Neural cell (in vitro differentiated cells): ENCODE data around the gene TARS2. TPM values are rescaled to one million over a fixed set of nuclear protein-coding genes. Genes with fewer than 3 reads are reported as not detected.

Experiments used
- H2AFZ ChIP-seq: fragments of 200-600, 300-800 bp; sonication (generic), shearing (Covaris generic); 2 replicates; pipeline ENCODE4 v1.6.0; 2014; ENCODE audit warnings: low read depth, mild to moderate bottlenecking, antibody characterized with exemption, low read length, moderate library complexity
- H3F3A ChIP-seq: fragments of 200-600 bp; shearing (Covaris generic); 2 replicates; pipeline ENCODE4 v1.6.1; 2016; ENCODE audit warnings: mild to moderate bottlenecking, moderate library complexity, mixed read lengths, antibody characterized with exemption, low read length; ENCODE audit not compliant: insufficient read depth, poor library complexity, severe bottlenecking
- H3K27ac ChIP-seq: fragments of 200-600, 300-800 bp; sonication (generic), shearing (Covaris generic); 2 replicates; pipeline ENCODE4 v1.5.1; 2014; ENCODE audit warnings: mild to moderate bottlenecking, low read length, moderate library complexity
- H3K27me3 ChIP-seq: fragments of 300-800, 200-600 bp; sonication (generic), shearing (Covaris generic); 2 replicates; pipeline ENCODE4 v1.6.0; 2014; ENCODE audit warnings: mild to moderate bottlenecking, low read depth, low read length, moderate library complexity; ENCODE audit not compliant: insufficient read depth
- H3K36me3 ChIP-seq: fragments of 300-800, 200-600 bp; sonication (generic), shearing (Covaris generic); 2 replicates; pipeline ENCODE4 v1.5.1; 2014; ENCODE audit warnings: mild to moderate bottlenecking, antibody characterized with exemption, low read length, moderate library complexity; ENCODE audit not compliant: insufficient read depth
- H3K4me2 ChIP-seq: fragments of 300-800, 200-600 bp; sonication (generic), shearing (Covaris generic); 2 replicates; pipeline ENCODE4 v1.6.0; 2014; ENCODE audit warnings: mild to moderate bottlenecking, low read length
- H3K4me3 ChIP-seq: fragments of 300-800, 200-600 bp; sonication (generic), shearing (Covaris generic); 2 replicates; pipeline ENCODE4 v1.5.1; 2014; ENCODE audit warnings: mild to moderate bottlenecking, low read length, moderate library complexity
- H3K79me2 ChIP-seq: fragments of 200-600 bp; shearing (Covaris generic); replicated peaks from 2 replicates; pipeline ENCODE4 v1.6.0; 2014; ENCODE audit warnings: mild to moderate bottlenecking, low read length, moderate library complexity; ENCODE audit not compliant: insufficient read depth
- H3K9ac ChIP-seq: fragments of 300-800, 200-600 bp; sonication (generic), shearing (Covaris generic); 2 replicates; pipeline ENCODE4 v1.6.1; 2016; ENCODE audit warnings: mild to moderate bottlenecking, low read length, mixed read lengths
- H3K9me2 ChIP-seq: fragments of 200-600 bp; shearing (Covaris generic); 2 replicates; pipeline ENCODE4 v1.6.1; 2016; ENCODE audit warnings: mild to moderate bottlenecking, low read length, mixed read lengths; ENCODE audit not compliant: insufficient read depth
- H3K9me3 ChIP-seq: fragments of 200-600, 300-800 bp; sonication (generic), shearing (Covaris generic); 2 replicates; pipeline ENCODE4 v1.6.1; 2016; ENCODE audit warnings: mild to moderate bottlenecking, mixed run types, low read length, moderate library complexity, mixed read lengths
- H4K20me1 ChIP-seq: fragments of 200-600 bp; shearing (Covaris generic); 2 replicates; pipeline ENCODE4 v1.6.1; 2016; ENCODE audit warnings: mild to moderate bottlenecking, mixed run types; ENCODE audit not compliant: insufficient read depth
- EP300 ChIP-seq: fragments of 450-650 bp; conservative IDR thresholded peaks from 2 replicates; pipeline ENCODE4 v1.6.1; 2014; ENCODE audit warnings: antibody characterized with exemption, mild to moderate bottlenecking, moderate library complexity; ENCODE audit not compliant: poor library complexity, severe bottlenecking
- EZH2 ChIP-seq: fragments of 200-600, 300-800 bp; shearing (Covaris generic), sonication (generic); IDR thresholded peaks from 2 replicates; pipeline ENCODE4 v1.6.1; 2014; ENCODE audit warnings: antibody characterized with exemption, low read length, borderline replicate concordance, mild to moderate bottlenecking; ENCODE audit not compliant: insufficient read depth, poor library complexity, severe bottlenecking
- MXI1 ChIP-seq: fragments of 450-650 bp; conservative IDR thresholded peaks from 2 replicates; pipeline ENCODE4 v1.6.1; 2014; ENCODE audit warnings: antibody characterized with exemption, mild to moderate bottlenecking; ENCODE audit not compliant: poor library complexity, severe bottlenecking
- POLR2AphosphoS5 ChIP-seq: IDR thresholded peaks from 2 replicates; pipeline ENCODE4 v1.6.1; 2012
- RAD21 ChIP-seq: fragments of 450-650 bp; conservative IDR thresholded peaks from 2 replicates; pipeline ENCODE4 v1.6.1; 2014; ENCODE audit warnings: antibody characterized with exemption, mild to moderate bottlenecking, moderate library complexity
- SMC3 ChIP-seq: fragments of 450-650 bp; conservative IDR thresholded peaks from 2 replicates; pipeline ENCODE4 v1.6.1; 2014; ENCODE audit warnings: antibody characterized with exemption, mild to moderate bottlenecking, moderate library complexity; ENCODE audit not compliant: poor library complexity
- TAF1 ChIP-seq: IDR thresholded peaks from 2 replicates; pipeline ENCODE4 v1.6.1; 2012; ENCODE audit warnings: low read depth
- polyA plus RNA-seq: library from polyadenylated mRNA; depleted of rRNA; stranded (reverse); fragments of >200 nt; gene quantifications from 2 replicates; pipeline ENCODE4 v1.2.3, GENCODE V29; 2014
- TF ChIP-seq, protein P1 (sequence below): fragments of 450-650 bp; IDR thresholded peaks from 2 replicates; pipeline ENCODE4 v1.5.1; 2014; ENCODE audit warnings: antibody characterized with exemption, mild to moderate bottlenecking, moderate library complexity; ENCODE audit not compliant: poor library complexity, severe bottlenecking
- TF ChIP-seq, protein P2 (sequence below): IDR thresholded peaks from 2 replicates; pipeline ENCODE4 v1.6.1; 2012; ENCODE audit warnings: borderline replicate concordance

The TARS2 gene
- polyA plus RNA-seq, 1 donor from 2014 or later: 19.4 TPM

DNA sequence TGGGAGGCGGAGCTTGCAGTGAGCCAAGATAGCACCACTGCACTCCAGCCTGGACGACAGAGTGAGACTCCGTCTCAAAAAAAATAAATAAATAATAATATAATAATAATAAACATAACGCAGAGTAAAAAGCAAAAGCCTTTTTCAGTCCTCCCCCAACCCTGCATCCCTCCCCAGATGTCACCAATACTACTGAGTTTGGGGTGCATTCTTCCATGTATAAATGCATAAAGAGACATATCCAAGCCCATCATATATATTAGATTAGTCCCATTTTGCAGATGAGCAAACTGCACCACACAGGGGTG is 61.1 kb downstream of the TARS2 start:
- Histone ChIP-seq H3K9me3 (no peaks in the 10 kb centered on the region), H2AFZ (no peak overlapping the region), H3K9me2 (no peaks in the 10 kb centered on the region), H3K79me2 (no peaks in the 10 kb centered on the region), H3K36me3 (no peaks in the 10 kb centered on the region), H3K27me3 (peaks cover 12% of the 10 kb centered on the region), H3K27ac (no peak overlapping the region), H3F3A (no peaks in the 10 kb centered on the region), H3K9ac (no peak overlapping the region), H4K20me1 (no peaks in the 10 kb centered on the region), H3K4me2 (no peak overlapping the region), H3K4me3 (peak overlapping the region; percentile 69)
- TF ChIP-seq EP300: no peak

DNA sequence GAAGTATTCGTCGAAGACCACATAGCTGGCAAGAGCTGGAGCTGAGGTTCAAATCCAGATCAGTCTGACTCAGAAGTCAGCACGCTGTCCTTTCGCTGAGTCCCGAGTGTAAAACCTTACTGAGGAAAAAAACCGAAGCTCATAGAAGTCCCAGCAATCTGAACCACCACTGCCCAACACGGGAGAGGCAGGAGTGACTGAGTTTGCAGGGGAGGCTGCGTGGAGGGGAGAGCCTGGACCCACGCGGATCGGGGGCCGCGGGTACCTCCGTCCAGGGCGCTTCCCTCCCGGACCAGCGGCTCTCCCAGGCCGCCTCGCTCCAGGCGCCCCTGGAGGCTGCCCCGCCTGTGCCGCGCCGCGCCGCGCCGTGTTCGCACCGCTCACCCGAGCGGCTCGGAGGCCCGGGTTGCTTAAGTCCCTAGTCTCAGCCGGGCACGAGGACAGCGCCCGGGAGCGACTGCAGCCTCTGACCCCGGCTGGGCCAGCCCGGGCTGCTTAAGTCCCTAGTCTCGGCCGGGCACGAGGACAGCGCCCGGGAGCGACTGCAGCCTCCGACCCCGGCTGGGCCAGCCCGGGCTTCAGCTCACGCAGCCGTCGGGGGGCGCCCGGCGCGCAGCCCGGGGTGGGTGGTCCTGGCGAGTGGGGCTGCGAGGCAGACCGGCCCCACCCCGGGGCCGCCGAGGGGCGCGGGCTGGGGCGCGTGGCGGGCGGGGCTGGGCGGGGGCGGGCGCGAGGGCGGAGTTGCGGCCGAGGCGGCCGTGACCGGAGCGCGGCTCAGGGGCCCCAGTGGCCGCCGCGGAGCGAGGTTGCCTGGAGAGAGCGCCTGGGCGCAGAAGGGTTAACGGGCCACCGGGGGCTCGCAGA is 61.6 kb downstream of the TARS2 start, which contains the start of gene ADAMTSL4:
ADAMTSL4 (plus strand) TSS at position 777 of the 864 bp plus-strand sequence. CDS start 2,881 bp downstream, outside the sequence.
- H3K27ac ChIP-seq: no peak within 1 kb of the TSS
- no peak within 1 kb of the TSS for H2AFZ ChIP-seq
- no peak within 1 kb of the TSS for H3K4me2 ChIP-seq
- H3K36me3 ChIP-seq: no peaks in the 10 kb centered on the region
- peak within 1 kb of the TSS; percentile 69 for H3K4me3 ChIP-seq
- peaks cover 12% of the 10 kb centered on the region for H3K27me3 ChIP-seq
- TF ChIP-seq, protein P1, sequence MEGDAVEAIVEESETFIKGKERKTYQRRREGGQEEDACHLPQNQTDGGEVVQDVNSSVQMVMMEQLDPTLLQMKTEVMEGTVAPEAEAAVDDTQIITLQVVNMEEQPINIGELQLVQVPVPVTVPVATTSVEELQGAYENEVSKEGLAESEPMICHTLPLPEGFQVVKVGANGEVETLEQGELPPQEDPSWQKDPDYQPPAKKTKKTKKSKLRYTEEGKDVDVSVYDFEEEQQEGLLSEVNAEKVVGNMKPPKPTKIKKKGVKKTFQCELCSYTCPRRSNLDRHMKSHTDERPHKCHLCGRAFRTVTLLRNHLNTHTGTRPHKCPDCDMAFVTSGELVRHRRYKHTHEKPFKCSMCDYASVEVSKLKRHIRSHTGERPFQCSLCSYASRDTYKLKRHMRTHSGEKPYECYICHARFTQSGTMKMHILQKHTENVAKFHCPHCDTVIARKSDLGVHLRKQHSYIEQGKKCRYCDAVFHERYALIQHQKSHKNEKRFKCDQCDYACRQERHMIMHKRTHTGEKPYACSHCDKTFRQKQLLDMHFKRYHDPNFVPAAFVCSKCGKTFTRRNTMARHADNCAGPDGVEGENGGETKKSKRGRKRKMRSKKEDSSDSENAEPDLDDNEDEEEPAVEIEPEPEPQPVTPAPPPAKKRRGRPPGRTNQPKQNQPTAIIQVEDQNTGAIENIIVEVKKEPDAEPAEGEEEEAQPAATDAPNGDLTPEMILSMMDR: peak; percentile 53
- no peak for TF ChIP-seq EP300
- no peak for TF ChIP-seq SMC3
- TF ChIP-seq MXI1: no peak
- TF ChIP-seq, protein P2, sequence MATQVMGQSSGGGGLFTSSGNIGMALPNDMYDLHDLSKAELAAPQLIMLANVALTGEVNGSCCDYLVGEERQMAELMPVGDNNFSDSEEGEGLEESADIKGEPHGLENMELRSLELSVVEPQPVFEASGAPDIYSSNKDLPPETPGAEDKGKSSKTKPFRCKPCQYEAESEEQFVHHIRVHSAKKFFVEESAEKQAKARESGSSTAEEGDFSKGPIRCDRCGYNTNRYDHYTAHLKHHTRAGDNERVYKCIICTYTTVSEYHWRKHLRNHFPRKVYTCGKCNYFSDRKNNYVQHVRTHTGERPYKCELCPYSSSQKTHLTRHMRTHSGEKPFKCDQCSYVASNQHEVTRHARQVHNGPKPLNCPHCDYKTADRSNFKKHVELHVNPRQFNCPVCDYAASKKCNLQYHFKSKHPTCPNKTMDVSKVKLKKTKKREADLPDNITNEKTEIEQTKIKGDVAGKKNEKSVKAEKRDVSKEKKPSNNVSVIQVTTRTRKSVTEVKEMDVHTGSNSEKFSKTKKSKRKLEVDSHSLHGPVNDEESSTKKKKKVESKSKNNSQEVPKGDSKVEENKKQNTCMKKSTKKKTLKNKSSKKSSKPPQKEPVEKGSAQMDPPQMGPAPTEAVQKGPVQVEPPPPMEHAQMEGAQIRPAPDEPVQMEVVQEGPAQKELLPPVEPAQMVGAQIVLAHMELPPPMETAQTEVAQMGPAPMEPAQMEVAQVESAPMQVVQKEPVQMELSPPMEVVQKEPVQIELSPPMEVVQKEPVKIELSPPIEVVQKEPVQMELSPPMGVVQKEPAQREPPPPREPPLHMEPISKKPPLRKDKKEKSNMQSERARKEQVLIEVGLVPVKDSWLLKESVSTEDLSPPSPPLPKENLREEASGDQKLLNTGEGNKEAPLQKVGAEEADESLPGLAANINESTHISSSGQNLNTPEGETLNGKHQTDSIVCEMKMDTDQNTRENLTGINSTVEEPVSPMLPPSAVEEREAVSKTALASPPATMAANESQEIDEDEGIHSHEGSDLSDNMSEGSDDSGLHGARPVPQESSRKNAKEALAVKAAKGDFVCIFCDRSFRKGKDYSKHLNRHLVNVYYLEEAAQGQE: no peak
- no peak for TF ChIP-seq EZH2
- no peak for TF ChIP-seq POLR2AphosphoS5
- peak; percentile 9 for TF ChIP-seq RAD21
- no peak for TF ChIP-seq TAF1
- no peaks in the 10 kb centered on the region for H3K9me3 ChIP-seq
- no peaks in the 10 kb centered on the region for H3F3A ChIP-seq
- no peaks in the 10 kb centered on the region for H4K20me1 ChIP-seq
- H3K79me2 ChIP-seq: no peaks in the 10 kb centered on the region
- no peaks in the 10 kb centered on the region for H3K9me2 ChIP-seq
- H3K9ac ChIP-seq: peak within 1 kb of the TSS; percentile 51
